T-helper 1 cell (primary cell): ENCODE results near the gene HNRNPH1.

Experiments
- DNase-seq, 5 donors: peaks; one replicate each; pipeline ENCODE4 v3.0.0-alpha.2; 2012 to 2020

Gene HNRNPH1

GRCh38 chr5:179605026-179605833, 18.2 kb downstream of the HNRNPH1 start:
- DNase-seq: no peak

GRCh38 chr5:179603308-179603707, 20.2 kb downstream of the HNRNPH1 start:
- DNase-seq: no peak

- no peak for DNase-seq
Observed at GRCh38 chr5:179601871-179602625, 21.4 kb downstream of the HNRNPH1 start.

- DNase-seq: no peak
Observed at GRCh38 chr5:179599973-179600372, 23.5 kb downstream of the HNRNPH1 start.

- no peak for DNase-seq
Observed at GRCh38 chr5:179599566-179599965, 23.9 kb downstream of the HNRNPH1 start.

GRCh38 chr5:179599100-179599499, 24.4 kb downstream of the HNRNPH1 start:
- no peak for DNase-seq

GRCh38 chr5:179596421-179596820, 27.1 kb downstream of the HNRNPH1 start:
- no peak for DNase-seq

- no peak for DNase-seq
Observed at GRCh38 chr5:179595916-179596315, 27.6 kb downstream of the HNRNPH1 start.

GRCh38 chr5:179588166-179588565, 35.3 kb downstream of the HNRNPH1 start:
- no peak for DNase-seq

GRCh38 chr5:179585941-179586401, 37.5 kb downstream of the HNRNPH1 start:
- DNase-seq: no peak

- DNase-seq: no peak
Observed at GRCh38 chr5:179577286-179577960, 46.0 kb downstream of the HNRNPH1 start.

- no peak for DNase-seq
Observed at GRCh38 chr5:179572386-179572785, 51.1 kb downstream of the HNRNPH1 start.

GRCh38 chr5:179568721-179569120, 54.8 kb downstream of the HNRNPH1 start:
- DNase-seq: no peak

GRCh38 chr5:179564526-179564925, 58.9 kb downstream of the HNRNPH1 start:
- no peak for DNase-seq
